K562 (cell line): ENCODE measurements around the gene NSUN6. TPM values are rescaled to one million over a fixed set of nuclear protein-coding genes. Genes with fewer than 3 reads are reported as not detected.

Source experiments
- ATAC-seq: fragments of 200-7000 bp; cut with Tn5 transposase; 3 replicates; pipeline ENCODE4 v1.9.1; 2020; ENCODE audit warnings: moderate library complexity
- BruUV-seq: library from RNA; stranded (reverse); fragments of 400-500 nt; replicated peaks from 2 replicates; lab custom pipeline; 2021; lab: Mats Ljungman, UMichigan
- CTCF ChIA-PET: fragments of 300-600 bp; formaldehyde crosslinking; extraction: SDS; loops from one replicate; lab custom pipeline; 2021; ENCODE audit warnings: low intra/inter-chr PET ratio; lab: Yijun Ruan, JAX
- POLR2A ChIA-PET: fragments of 300-600, 350-650 bp; sonication (Branson Sonifier 250); formaldehyde crosslinking; extraction: SDS; loops from one replicate; lab custom pipeline; 2021; ENCODE audit warnings: antibody characterized with exemption, inconsistent platforms; lab: Yijun Ruan, JAX
- DNase-seq, 4 experiments: peaks; one replicate each; pipeline versions ENCODE4 v3.0.0 to v3.0.0-alpha.2; 2011 to 2018; ENCODE audit warnings: low spot score in 3 of 4, mixed read lengths in 3 of 4; ENCODE audit errors: extremely low read depth in 1 of 4
- FAIRE-seq: peaks from 2 replicates; lab custom pipeline; 2011; peaks lifted over from hg19 to GRCh38; lab: Jason Lieb, UNC
- H2AFZ ChIP-seq: 2 replicates; pipeline ENCODE4 v1.6.0; 2011; ENCODE audit warnings: low read depth, low read length, control low read depth, inconsistent platforms
- H3K27ac ChIP-seq: fragments of 200-600 bp; 3 replicates; pipeline ENCODE4 v1.8.0; 2011; ENCODE audit warnings: low read depth, mild to moderate bottlenecking, control low read depth, inconsistent platforms, low read length, moderate library complexity, mixed read lengths; ENCODE audit errors: extremely low read depth
- H3K27me3 ChIP-seq, 2 experiments: fragments of 300-600 bp in 1 of 2; 2 replicates in 1 of 2; 3 replicates in 1 of 2; pipeline versions ENCODE4 v1.6.0 to v1.8.0; 2011; ENCODE audit warnings: inconsistent platforms in 2 of 2, low read length in 2 of 2, mild to moderate bottlenecking in 1 of 2, mixed read lengths in 1 of 2, moderate library complexity in 1 of 2; ENCODE audit not compliant: control insufficient read depth in 2 of 2, insufficient read depth in 2 of 2
- H3K36me3 ChIP-seq: fragments of 300-600 bp; 3 replicates; pipeline ENCODE4 v1.8.0; 2011; ENCODE audit warnings: mild to moderate bottlenecking, low read length, inconsistent platforms; ENCODE audit not compliant: control insufficient read depth, insufficient read depth
- H3K4me1 ChIP-seq, 2 experiments: fragments of 200-600 bp in 1 of 2; replicated peaks in 1 of 2; 2 replicates in 1 of 2; 3 replicates in 1 of 2; pipeline versions ENCODE4 v1.5.1 to v1.8.0; 2011; ENCODE audit warnings: inconsistent platforms in 2 of 2, low read length in 2 of 2, mild to moderate bottlenecking in 1 of 2, mixed read lengths in 1 of 2, moderate library complexity in 1 of 2; ENCODE audit not compliant: control insufficient read depth in 2 of 2, insufficient read depth in 2 of 2
- H3K4me2 ChIP-seq: 2 replicates; pipeline ENCODE4 v1.6.1; 2011; ENCODE audit warnings: low read length, control low read depth, inconsistent platforms, mixed read lengths; ENCODE audit not compliant: insufficient read depth
- H3K4me3 ChIP-seq: fragments of 200-600 bp; sonication (generic), shearing (Covaris generic); 2 replicates; pipeline ENCODE4 v1.5.1; 2016; ENCODE audit warnings: control low read depth, inconsistent platforms
- H3K79me2 ChIP-seq: fragments of 200-600 bp; 3 replicates; pipeline ENCODE4 v1.8.0; 2011; ENCODE audit warnings: low read length, inconsistent platforms; ENCODE audit not compliant: control insufficient read depth, insufficient read depth
- H3K9ac ChIP-seq, 2 experiments: 2 replicates each; pipeline versions ENCODE4 v1.6.0 to v1.6.1; 2011; ENCODE audit warnings: low read depth in 2 of 2, low read length in 2 of 2, control low read depth in 1 of 2, inconsistent platforms in 1 of 2, mild to moderate bottlenecking in 1 of 2, mixed read lengths in 1 of 2; ENCODE audit not compliant: insufficient read depth in 1 of 2
- H3K9me1 ChIP-seq: one replicate; pipeline ENCODE4 v1.6.0; 2011; ENCODE audit warnings: inconsistent platforms, mild to moderate bottlenecking, low read length, moderate library complexity; ENCODE audit not compliant: control insufficient read depth, insufficient read depth
- H3K9me3 ChIP-seq: replicated peaks from 2 replicates; pipeline ENCODE4 v1.5.1; 2011; ENCODE audit warnings: low read depth, low read length, inconsistent platforms; ENCODE audit not compliant: control insufficient read depth, insufficient read depth
- H4K20me1 ChIP-seq: replicated peaks from 2 replicates; pipeline ENCODE4 v1.6.1; 2011; ENCODE audit warnings: low read length, inconsistent platforms, mixed read lengths; ENCODE audit not compliant: control insufficient read depth, insufficient read depth
- EHMT2 ChIP-seq: fragments of 450-650 bp; IDR thresholded peaks from 2 replicates; pipeline ENCODE4 v1.6.1; 2018; ENCODE audit warnings: antibody characterized with exemption
- GTF2A2 ChIP-seq: IDR thresholded peaks from 2 replicates; pipeline ENCODE4 v1.6.1; 2016; ENCODE audit warnings: mild to moderate bottlenecking, missing genetic modification characterization, missing compliant biosample characterization
- KLF10 ChIP-seq: fragments of 250-450 bp; sonication (Bioruptor Pico); IDR thresholded peaks from 2 replicates; pipeline ENCODE4 v1.6.1; 2021; ENCODE audit warnings: matching md5 sums
- NR2C2 ChIP-seq, 2 experiments: fragments of 200-800 bp in 1 of 2; sonication (Bioruptor generic) in 1 of 2; sonication (generic) in 1 of 2; formaldehyde crosslinking in 1 of 2; IDR thresholded peaks; 2 replicates each; pipeline versions ENCODE4 v1.6.1 to v1.8.0; 2016 to 2022; ENCODE audit warnings: mild to moderate bottlenecking in 1 of 2, missing compliant biosample characterization in 1 of 2, missing genetic modification characterization in 1 of 2, missing genetic modification reagents in 1 of 2
- PREB ChIP-seq: sonication (generic); formaldehyde crosslinking; IDR thresholded peaks from 2 replicates; pipeline ENCODE4 v1.8.1; 2023; ENCODE audit warnings: mild to moderate bottlenecking, missing genetic modification reagents
- SMAD1 ChIP-seq: fragments of 150-350 bp; IDR thresholded peaks from 2 replicates; pipeline ENCODE4 v1.6.1; 2014; ENCODE audit warnings: low read length, low read depth; ENCODE audit not compliant: partially characterized antibody
- ZBED1 ChIP-seq: IDR thresholded peaks from 2 replicates; pipeline ENCODE4 v1.6.1; 2014
- ZFPM2 ChIP-seq: fragments of 250-450 bp; sonication (Bioruptor Pico); IDR thresholded peaks from 2 replicates; pipeline ENCODE4 v1.5.1; 2022; ENCODE audit warnings: mild to moderate bottlenecking
- ZNF175 ChIP-seq: fragments of 200-800 bp; sonication (Bioruptor generic); IDR thresholded peaks from 2 replicates; pipeline ENCODE4 v1.6.1; 2016; ENCODE audit warnings: low read depth, mild to moderate bottlenecking, missing genetic modification characterization, missing compliant biosample characterization
- ZNF408 ChIP-seq: fragments of 250-450 bp; sonication (Bioruptor Pico); IDR thresholded peaks from 2 replicates; pipeline ENCODE4 v1.4.0; 2020; ENCODE audit warnings: low read depth, mild to moderate bottlenecking, moderate library complexity
- WGBS: fragments of 100-300 bp; shearing (Covaris generic); methylation state at CpG from one replicate; pipeline ENCODE4 v1.1.6; 2016; ENCODE audit warnings: low coverage, mixed read lengths; ENCODE audit not compliant: insufficient coverage; ENCODE audit errors: missing lambda C conversion rate; 5-methylcytosine and 5-hydroxymethylcytosine counted together
- in situ Hi-C: fragments of 300-500 bp; cut with MboI; formaldehyde crosslinking; loops from 4 replicates; pipeline ENCODE4 v1.15.0; 2018; ENCODE audit warnings: inconsistent platforms, mixed read lengths
- intact Hi-C: fragments of 100-400 bp; cut with micrococcal nuclease; formaldehyde crosslinking; loops from 2 replicates; pipeline ENCODE4 v1.14.2; 2022
- polyA plus RNA-seq, 8 experiments: library from polyadenylated mRNA; depleted of rRNA in 4 of 8; stranded (reverse) in 5 of 8; unstranded in 3 of 8; fragments of >200 nt; fragmentation: Nextera tagmentation in 2 of 8; fragmentation: Illumina TruSeq in 1 of 8; extraction: Ambion mirVana in 2 of 8; extraction: Trizol in 1 of 8; gene quantifications; 2 replicates each; pipeline versions ENCODE4 v1.2.1 to v1.2.3, GENCODE V29; 2011 to 2014; ENCODE audit warnings: inconsistent platforms in 1 of 8, missing spikeins in 1 of 8
- total RNA-seq, 7 experiments: library from RNA; depleted of rRNA in 6 of 7; stranded (reverse); fragments of >200 nt in 6 of 7; fragmentation: Illumina TruSeq in 2 of 7; extraction: Trizol in 2 of 7; gene quantifications; 2 replicates each; pipeline versions ENCODE4 v1.2.1 to v1.2.3, GENCODE V29; 2011 to 2021; ENCODE audit warnings: low replicate concordance in 1 of 7
- TF ChIP-seq, protein P1 (sequence below), 2 experiments: fragments of 450-650 bp; formaldehyde crosslinking in 1 of 2; IDR thresholded peaks; 2 replicates each; pipeline versions ENCODE4 v1.4.0 to v1.6.1; 2014 to 2020; ENCODE audit warnings: mild to moderate bottlenecking in 2 of 2, borderline replicate concordance in 1 of 2, low read depth in 1 of 2
- TF ChIP-seq, protein P2 (sequence below): fragments of 250-450 bp; sonication (Bioruptor Pico); IDR thresholded peaks from 2 replicates; pipeline ENCODE4 v1.5.0; 2022; ENCODE audit warnings: mild to moderate bottlenecking

Gene NSUN6
- total and polyA plus RNA-seq, 9 of the 15 experiments (the other 6 are each of a cell fraction or from before 2014, with no cell fraction given): 12.5 to 33.1 (median 24.2) TPM

DNA sequence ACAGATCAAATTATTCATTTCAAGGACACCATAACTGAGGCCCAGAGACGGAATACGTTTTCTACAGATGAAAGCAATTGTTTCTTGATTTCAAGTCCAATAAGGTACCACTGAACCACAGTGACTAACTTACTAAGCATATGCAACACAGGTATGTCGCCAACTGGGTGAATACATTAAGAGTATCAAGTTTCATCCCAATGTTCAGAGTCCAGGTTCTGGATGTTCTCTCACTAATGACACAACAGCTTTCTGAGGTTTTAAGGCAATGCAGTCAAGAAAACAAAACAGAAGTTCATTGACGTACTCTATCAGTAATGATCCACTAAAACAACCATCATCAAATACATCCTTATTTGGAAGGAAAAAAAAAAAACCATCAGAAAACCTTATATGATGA lies 35.8 kb downstream of the NSUN6 start:
- no peaks in the 10 kb centered on the region for H4K20me1 ChIP-seq
- H3K79me2 ChIP-seq: no peaks in the 10 kb centered on the region
- ChIA-PET POLR2A (no interaction called here), CTCF (no interaction called here)
- H3K27ac ChIP-seq: no peak overlapping the region
- H3K4me3 ChIP-seq: no peak overlapping the region
- no peak overlapping the region for H2AFZ ChIP-seq
- in situ Hi-C loops (no loop called here), intact Hi-C loops (no loop called here)
- ATAC-seq (no peak), FAIRE-seq (no peak), DNase-seq (no peak)
- H3K9me3 ChIP-seq: no peaks in the 10 kb centered on the region
- H3K4me1 ChIP-seq: no peaks in the 10 kb centered on the region; a peak in 1 of 5 replicates
- no peak overlapping the region for H3K4me2 ChIP-seq
- H3K27me3 ChIP-seq: no peaks in the 10 kb centered on the region
- H3K9ac ChIP-seq: no peak overlapping the region
- H3K36me3 ChIP-seq: peaks cover 71% of the 10 kb centered on the region; the same call in 2 of the 3 replicates
- WGBS: 88% methylated on average over 4 of the region's 4 CpGs
- BruUV-seq: no TSS peak
- H3K9me1 ChIP-seq: no peaks in the 10 kb centered on the region
- no peak for TF ChIP-seq SMAD1
- no peak for TF ChIP-seq KLF10 (CRISPR knock-in tag)
- TF ChIP-seq EHMT2: no peak
- TF ChIP-seq GTF2A2 (tag): no peak
- no peak for TF ChIP-seq ZNF175 (CRISPR knock-in tag)
- no peak for TF ChIP-seq ZFPM2 (CRISPR knock-in tag)
- TF ChIP-seq ZBED1: no peak
- TF ChIP-seq PREB: no peak
- TF ChIP-seq ZNF408 (CRISPR knock-in tag): no peak
- TF ChIP-seq, protein P1, sequence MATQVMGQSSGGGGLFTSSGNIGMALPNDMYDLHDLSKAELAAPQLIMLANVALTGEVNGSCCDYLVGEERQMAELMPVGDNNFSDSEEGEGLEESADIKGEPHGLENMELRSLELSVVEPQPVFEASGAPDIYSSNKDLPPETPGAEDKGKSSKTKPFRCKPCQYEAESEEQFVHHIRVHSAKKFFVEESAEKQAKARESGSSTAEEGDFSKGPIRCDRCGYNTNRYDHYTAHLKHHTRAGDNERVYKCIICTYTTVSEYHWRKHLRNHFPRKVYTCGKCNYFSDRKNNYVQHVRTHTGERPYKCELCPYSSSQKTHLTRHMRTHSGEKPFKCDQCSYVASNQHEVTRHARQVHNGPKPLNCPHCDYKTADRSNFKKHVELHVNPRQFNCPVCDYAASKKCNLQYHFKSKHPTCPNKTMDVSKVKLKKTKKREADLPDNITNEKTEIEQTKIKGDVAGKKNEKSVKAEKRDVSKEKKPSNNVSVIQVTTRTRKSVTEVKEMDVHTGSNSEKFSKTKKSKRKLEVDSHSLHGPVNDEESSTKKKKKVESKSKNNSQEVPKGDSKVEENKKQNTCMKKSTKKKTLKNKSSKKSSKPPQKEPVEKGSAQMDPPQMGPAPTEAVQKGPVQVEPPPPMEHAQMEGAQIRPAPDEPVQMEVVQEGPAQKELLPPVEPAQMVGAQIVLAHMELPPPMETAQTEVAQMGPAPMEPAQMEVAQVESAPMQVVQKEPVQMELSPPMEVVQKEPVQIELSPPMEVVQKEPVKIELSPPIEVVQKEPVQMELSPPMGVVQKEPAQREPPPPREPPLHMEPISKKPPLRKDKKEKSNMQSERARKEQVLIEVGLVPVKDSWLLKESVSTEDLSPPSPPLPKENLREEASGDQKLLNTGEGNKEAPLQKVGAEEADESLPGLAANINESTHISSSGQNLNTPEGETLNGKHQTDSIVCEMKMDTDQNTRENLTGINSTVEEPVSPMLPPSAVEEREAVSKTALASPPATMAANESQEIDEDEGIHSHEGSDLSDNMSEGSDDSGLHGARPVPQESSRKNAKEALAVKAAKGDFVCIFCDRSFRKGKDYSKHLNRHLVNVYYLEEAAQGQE (IDR thresholded peaks at IDR 0.05; ENCODE audit: borderline replicate concordance): no peak
- TF ChIP-seq, protein P1 (CRISPR knock-in tag; IDR thresholded peaks at IDR 0.05; ENCODE audit: low read depth): no peak
- TF ChIP-seq NR2C2 (CRISPR knock-in tag; IDR thresholded peaks at IDR 0.05): no peak
- no peak for TF ChIP-seq NR2C2 (tag; IDR thresholded peaks at IDR 0.05)
- TF ChIP-seq, protein P2, sequence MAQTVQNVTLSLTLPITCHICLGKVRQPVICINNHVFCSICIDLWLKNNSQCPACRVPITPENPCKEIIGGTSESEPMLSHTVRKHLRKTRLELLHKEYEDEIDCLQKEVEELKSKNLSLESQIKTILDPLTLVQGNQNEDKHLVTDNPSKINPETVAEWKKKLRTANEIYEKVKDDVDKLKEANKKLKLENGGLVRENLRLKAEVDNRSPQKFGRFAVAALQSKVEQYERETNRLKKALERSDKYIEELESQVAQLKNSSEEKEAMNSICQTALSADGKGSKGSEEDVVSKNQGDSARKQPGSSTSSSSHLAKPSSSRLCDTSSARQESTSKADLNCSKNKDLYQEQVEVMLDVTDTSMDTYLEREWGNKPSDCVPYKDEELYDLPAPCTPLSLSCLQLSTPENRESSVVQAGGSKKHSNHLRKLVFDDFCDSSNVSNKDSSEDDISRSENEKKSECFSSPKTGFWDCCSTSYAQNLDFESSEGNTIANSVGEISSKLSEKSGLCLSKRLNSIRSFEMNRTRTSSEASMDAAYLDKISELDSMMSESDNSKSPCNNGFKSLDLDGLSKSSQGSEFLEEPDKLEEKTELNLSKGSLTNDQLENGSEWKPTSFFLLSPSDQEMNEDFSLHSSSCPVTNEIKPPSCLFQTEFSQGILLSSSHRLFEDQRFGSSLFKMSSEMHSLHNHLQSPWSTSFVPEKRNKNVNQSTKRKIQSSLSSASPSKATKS (CRISPR knock-in tag): no peak
